Right lobe of liver (tissue), 4 donors: ENCODE measurements around the gene MACF1.

Experiments used
- CTCF ChIP-seq, 4 donors: fragments of 200-600 bp in 3 of 4; fragments of 450-650 bp in 1 of 4; IDR thresholded peaks; one replicate each; pipeline versions ENCODE4 v1.5.1 to v1.8.0; 2016 to 2022; ENCODE audit warnings: antibody characterized with exemption in 4 of 4, mild to moderate bottlenecking in 2 of 4
- POLR2A ChIP-seq: fragments of 450-650 bp; IDR thresholded peaks from one replicate; pipeline ENCODE4 v1.6.1; 2017; ENCODE audit warnings: antibody characterized with exemption, mild to moderate bottlenecking
- donor health status: DM: no; HTN: no; CAD: no.
- donor health status: DM: no; HTN: no; CAD: no.
- donor health status: DM: no; HTN: yes; CAD: no.

DNA sequence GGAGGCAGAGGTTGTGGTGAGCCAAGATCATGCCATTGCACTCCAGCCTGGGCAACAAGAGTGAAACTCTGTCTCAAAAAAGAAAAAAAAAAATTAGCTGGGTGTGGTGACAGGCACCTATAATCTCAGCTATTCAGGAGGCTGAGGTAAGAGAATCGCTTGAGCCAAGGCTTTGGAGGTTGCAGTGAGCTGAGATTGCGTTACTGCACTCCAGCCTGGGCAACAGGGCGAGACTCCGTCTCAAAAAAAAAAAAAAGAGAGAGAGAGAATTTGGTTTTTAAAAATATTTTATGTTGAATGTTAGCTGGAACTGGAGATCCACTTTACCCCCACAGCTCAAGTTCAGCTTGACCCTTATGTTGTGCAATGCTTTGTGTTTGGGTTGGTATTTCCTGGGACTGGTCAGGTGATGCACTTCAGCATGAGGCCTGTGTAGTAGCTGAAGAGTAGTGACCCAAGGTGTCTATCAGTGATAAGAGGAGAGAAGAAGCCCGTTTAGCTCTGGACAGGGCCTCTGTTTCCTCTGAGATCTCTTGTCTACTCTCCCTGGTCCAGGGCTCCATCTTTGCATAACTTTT is 36.8 kb upstream of the MACF1 start:
- TF ChIP-seq POLR2A: no peak
- no peak for TF ChIP-seq CTCF (IDR thresholded peaks at IDR 0.05)
